ENCODE measurements around the gene WWC1. TPM values are rescaled to one million over a fixed set of nuclear protein-coding genes. Genes with fewer than 3 reads are reported as not detected.

Gene WWC1
- total and polyA plus RNA-seq, 2 experiments from 2014 or later = 6.0 to 9.7 TPM

DNA sequence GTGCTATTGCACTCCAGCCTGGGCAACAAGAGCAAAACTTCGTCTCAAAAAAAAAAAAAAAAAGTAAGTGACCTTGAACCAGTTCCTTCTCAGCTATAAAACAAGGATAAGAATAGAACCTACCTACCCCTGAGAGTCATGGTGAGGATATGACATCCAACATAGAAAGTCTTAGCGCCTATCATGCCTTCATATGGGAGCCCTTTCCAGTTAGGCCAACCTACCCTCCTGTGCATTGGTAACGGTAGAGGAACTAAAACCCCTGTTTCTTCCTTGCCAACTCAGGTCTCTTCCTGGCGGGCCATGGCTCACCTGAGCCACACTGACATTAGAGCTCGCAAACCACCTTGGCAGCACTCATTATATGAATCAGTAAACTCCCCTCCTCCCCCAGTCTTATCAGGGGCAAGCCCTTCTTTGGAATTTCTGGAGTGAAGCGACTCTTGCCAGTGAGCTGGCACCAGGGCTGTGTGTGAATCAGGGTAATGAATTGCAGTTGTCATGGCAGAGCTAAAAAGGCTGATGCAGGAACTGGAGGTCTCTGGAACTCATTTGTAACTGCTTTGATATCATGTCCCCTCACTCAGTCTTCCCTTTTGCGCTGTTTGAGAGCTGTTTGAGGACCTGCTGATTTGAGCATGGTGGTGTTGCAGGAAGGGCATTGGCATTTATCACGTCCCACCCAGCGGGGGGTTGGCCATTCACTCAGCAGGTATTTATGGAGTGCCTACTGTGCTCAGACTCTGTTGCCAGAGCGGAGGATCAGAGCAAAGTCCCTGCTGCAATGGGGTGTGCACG is 10.3 kb downstream of the WWC1 start:
- Histone ChIP-seq H3K27me3 (peaks cover 9% of the 10 kb centered on the region), H3K36me3 (no peaks in the 10 kb centered on the region), H3K9me3 (ENCODE audit: low read depth) (no peaks in the 10 kb centered on the region), H3K4me3 (no peak overlapping the region), H3K27ac (no peak overlapping the region), H3K4me1 (ENCODE audit: low read depth) (peaks cover 10% of the 10 kb centered on the region)
- TF ChIP-seq, protein P1, sequence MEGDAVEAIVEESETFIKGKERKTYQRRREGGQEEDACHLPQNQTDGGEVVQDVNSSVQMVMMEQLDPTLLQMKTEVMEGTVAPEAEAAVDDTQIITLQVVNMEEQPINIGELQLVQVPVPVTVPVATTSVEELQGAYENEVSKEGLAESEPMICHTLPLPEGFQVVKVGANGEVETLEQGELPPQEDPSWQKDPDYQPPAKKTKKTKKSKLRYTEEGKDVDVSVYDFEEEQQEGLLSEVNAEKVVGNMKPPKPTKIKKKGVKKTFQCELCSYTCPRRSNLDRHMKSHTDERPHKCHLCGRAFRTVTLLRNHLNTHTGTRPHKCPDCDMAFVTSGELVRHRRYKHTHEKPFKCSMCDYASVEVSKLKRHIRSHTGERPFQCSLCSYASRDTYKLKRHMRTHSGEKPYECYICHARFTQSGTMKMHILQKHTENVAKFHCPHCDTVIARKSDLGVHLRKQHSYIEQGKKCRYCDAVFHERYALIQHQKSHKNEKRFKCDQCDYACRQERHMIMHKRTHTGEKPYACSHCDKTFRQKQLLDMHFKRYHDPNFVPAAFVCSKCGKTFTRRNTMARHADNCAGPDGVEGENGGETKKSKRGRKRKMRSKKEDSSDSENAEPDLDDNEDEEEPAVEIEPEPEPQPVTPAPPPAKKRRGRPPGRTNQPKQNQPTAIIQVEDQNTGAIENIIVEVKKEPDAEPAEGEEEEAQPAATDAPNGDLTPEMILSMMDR (IDR thresholded peaks at IDR 0.05; ENCODE audit: low read depth, low read length) = no peak
- no peak for DNase-seq (ENCODE audit: low read depth in 1 of 2, low spot score in 1 of 2)

DNA sequence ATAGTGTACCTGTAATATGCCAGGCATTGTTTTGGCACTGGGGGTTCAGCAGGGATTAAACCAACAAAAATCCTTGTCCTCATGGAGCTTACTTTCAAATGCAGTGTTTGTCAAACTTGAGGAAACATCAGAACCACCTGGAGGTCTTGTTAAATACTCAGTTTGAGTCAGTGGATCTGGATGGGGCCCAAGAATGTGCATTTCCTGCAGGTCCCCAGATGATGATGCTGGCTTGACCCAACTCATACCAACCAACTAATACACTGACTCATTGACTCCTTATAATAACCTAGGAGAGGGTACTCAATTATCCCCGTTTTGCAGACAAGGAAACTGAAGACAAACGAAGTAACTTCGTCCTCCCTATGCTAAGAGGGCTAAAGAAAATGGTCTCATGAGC is 11.3 kb downstream of the WWC1 start:
- no peaks in the 10 kb centered on the region for H3K36me3 ChIP-seq
- TF ChIP-seq, protein P1 (IDR thresholded peaks at IDR 0.05; ENCODE audit: low read depth, low read length) = no peak
- H3K27me3 ChIP-seq = peaks cover 9% of the 10 kb centered on the region
- DNase-seq (ENCODE audit: low read depth in 1 of 2, low spot score in 1 of 2) = no peak
- no peaks in the 10 kb centered on the region for H3K9me3 ChIP-seq (ENCODE audit: low read depth)
- H3K4me3 ChIP-seq = no peak overlapping the region
- H3K27ac ChIP-seq = no peak overlapping the region
- H3K4me1 ChIP-seq (ENCODE audit: low read depth) = peaks cover 10% of the 10 kb centered on the region

DNA sequence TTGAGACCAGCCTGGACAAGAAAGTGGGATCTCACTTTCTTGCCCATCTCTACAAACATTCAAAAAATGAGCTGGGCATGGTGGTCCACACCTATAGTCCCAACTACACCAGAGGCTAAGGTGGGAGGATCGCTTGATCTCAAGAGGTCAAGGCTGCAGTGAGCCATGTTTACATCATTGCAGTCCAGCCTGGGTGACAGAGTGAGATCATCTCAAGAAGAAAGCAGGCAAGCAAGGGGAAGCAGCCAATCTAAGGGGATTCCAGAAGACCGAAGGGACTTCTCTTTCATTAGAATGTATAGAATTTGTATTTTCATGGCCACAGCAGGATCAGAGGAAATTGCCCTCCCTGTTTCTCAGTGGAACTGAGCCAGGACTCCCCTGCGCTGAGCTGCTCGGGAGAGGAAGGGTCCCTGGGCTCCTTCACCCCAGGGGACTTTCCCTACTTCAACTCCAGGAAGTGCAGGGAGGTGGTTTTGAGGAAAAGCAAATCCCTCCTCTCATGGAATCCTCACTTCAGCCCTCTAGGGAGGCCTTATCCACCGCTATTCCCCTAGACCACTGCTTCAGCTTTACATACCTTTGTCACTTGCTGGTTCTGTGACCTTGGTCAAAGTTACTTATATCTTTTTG is 12.1 kb downstream of the WWC1 start:
- H3K27ac ChIP-seq = no peak overlapping the region
- H3K27me3 ChIP-seq = peaks cover 12% of the 10 kb centered on the region
- TF ChIP-seq, protein P1 (IDR thresholded peaks at IDR 0.05; ENCODE audit: low read depth, low read length) = no peak
- H3K4me3 ChIP-seq = no peak overlapping the region
- no peak for DNase-seq (ENCODE audit: low read depth in 1 of 2, low spot score in 1 of 2)
- H3K36me3 ChIP-seq = no peaks in the 10 kb centered on the region
- peaks cover 10% of the 10 kb centered on the region for H3K4me1 ChIP-seq (ENCODE audit: low read depth)
- H3K9me3 ChIP-seq (ENCODE audit: low read depth) = no peaks in the 10 kb centered on the region

DNA sequence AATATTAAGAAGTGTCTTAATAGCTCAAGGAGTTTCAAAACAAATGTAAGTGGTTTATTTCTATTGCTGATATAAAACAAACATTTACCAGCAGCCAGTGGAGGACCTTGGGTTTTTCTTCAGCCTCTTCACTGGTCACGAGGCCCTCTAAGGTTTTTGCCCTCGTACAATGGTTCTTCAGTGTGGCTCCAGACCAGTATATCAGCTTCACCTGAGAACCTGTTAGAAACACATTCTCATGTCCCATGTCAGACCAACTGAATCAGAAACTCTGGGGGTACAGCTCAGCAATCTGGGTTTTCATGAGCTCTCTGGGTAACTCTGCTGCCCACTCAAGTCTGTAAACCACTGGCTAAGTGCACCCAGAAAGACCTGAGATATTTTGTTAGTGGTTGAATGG is 12.9 kb downstream of the WWC1 start:
- H3K27ac ChIP-seq = no peak overlapping the region
- no peak for DNase-seq (ENCODE audit: low read depth in 1 of 2, low spot score in 1 of 2)
- H3K27me3 ChIP-seq = peaks cover 21% of the 10 kb centered on the region
- H3K4me3 ChIP-seq = no peak overlapping the region
- no peaks in the 10 kb centered on the region for H3K36me3 ChIP-seq
- peaks cover 8% of the 10 kb centered on the region for H3K4me1 ChIP-seq (ENCODE audit: low read depth)
- TF ChIP-seq, protein P1 (IDR thresholded peaks at IDR 0.05; ENCODE audit: low read depth, low read length) = no peak
- no peaks in the 10 kb centered on the region for H3K9me3 ChIP-seq (ENCODE audit: low read depth)

DNA sequence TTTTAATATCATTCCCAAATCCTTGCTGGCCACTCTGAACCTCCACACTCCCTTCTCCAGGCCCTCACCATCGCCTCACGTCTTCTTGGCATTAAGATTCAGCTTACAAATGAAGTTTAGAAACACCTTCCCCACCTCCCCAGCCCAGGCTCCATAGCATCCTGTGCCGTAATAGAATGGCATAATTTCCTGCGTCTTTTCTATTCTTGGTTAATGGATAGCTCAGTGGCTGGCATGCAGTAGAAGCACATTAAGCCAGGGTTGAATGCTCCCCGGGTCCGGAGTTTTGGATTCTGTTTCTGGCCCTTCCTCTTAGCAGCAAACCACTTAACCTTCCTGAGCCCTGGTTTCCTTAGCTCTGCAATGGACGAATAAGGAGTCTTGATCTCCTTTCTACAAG is 13.8 kb downstream of the WWC1 start:
- TF ChIP-seq, protein P1 (IDR thresholded peaks at IDR 0.05; ENCODE audit: low read depth, low read length) = no peak
- no peak overlapping the region for H3K27ac ChIP-seq
- peaks cover under 1% of the 10 kb centered on the region for H3K4me1 ChIP-seq (ENCODE audit: low read depth)
- no peaks in the 10 kb centered on the region for H3K36me3 ChIP-seq
- peaks cover 26% of the 10 kb centered on the region for H3K27me3 ChIP-seq
- no peak overlapping the region for H3K4me3 ChIP-seq
- H3K9me3 ChIP-seq (ENCODE audit: low read depth) = no peaks in the 10 kb centered on the region
- DNase-seq (ENCODE audit: low read depth in 1 of 2, low spot score in 1 of 2) = no peak
